LoVo (cell line): ENCODE results near the gene SNRPE.

ENCODE experiments used
- DNase-seq: peaks from one replicate; pipeline ENCODE4 v3.0.0-alpha.2; 2016; ENCODE audit warnings: low spot score

The SNRPE gene

DNA sequence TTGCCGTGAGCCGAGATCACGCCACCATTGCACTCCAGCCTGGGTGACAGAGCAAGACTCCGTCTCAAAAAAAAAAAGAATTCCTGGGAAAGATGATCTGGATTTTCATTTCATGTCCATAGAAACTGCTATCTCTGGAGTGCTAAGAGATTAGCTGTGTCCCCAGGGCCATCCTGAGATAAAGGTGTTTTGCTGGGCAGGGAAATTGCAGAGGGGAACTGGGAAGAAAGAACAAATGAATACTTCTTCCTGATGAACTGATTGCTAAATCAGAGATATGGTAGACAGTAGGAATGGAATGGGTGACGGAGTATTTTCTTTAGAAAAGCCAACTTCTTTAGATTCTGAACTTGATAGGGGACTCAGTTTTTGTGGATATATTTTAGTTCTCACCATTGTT, 19.2 kb downstream of the SNRPE start:
- DNase-seq, result no peak

DNA sequence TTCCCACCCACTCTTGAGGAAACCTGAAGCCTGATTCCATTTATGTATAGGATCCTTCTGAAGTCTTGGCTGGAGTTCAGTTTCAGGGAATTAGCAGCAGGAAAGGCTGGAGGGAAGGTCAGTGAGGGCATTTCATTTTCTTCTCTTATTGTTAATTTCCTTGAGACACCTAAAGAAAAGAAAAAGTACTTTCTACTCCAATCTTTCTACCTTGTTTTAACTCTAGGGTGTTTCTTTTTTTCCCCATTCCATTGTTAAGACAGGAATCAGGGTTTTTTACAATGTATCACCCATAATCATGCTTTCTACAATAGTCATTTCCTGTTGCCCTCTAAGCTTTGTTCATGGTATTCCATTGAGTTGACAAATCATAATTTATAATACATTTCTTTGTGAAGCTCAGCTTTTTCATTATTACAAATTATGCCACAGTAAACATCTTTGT, 27.4 kb downstream of the SNRPE start:
- peak; percentile 17 for DNase-seq

- DNase-seq, result no peak
Measured at GRCh38 chr1:203891950-203892349, 30.6 kb downstream of the SNRPE start.

DNA sequence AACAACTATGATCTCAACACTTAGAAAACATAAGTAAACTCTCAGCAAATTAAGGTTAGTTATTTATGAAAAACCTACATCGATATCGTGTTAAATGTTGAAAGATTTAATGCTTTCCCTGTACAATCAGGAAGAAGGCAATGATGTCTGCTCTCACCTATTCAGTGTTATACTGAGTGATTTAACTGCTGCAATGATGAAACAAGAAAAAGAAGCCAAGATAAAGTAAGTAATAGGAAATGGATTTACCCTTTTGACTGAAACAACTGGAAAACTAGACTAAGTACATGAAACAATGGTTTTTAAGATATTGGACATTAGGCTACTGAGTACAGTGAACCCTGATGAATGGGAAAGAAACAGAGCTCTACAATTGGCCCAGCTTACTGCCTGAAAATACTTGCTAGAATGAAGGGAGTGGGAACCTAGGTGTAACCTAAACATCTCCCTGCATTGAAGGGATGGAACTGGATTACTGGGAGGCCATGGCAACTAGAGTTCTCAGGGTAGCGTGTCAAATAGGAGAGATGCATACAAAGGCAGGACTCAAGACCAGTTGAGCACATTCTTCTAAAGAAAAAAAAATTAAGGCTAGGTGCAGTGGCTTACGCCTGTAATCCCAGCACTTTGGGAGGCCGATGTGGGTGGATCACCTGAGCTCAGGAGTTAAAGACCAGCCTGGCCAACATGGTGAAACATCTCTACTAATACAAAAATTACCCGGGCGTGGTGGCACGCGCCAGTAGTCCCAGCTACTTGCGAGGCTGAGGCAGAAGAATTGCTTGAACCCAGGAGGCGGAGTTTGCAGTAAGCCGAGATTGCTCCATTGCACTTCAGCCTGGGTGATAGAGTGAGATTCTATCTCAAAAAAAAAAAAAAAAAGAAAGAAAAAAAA, 37.3 kb downstream of the SNRPE start:
- DNase-seq, result no peak

DNA sequence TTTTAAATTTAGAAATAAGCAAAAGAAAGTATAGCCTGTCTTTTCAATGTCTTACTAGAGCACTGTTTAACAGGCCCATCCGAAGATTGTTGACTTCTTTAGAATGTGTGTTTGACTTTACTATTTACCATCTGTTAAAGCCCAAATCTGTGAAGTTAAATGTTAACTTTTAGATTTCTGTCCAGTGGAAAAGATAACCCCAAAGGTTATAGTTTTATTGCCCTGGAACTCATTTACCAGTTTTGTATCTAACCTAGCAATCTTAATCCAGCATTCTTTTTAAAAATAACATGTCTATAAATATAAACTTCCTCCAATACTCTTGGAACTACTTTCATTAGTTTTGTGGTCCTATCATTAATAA, 37.9 kb downstream of the SNRPE start:
- no peak for DNase-seq

- DNase-seq, result no peak
Measured at GRCh38 chr1:203899869-203900714, 38.7 kb downstream of the SNRPE start.

DNA sequence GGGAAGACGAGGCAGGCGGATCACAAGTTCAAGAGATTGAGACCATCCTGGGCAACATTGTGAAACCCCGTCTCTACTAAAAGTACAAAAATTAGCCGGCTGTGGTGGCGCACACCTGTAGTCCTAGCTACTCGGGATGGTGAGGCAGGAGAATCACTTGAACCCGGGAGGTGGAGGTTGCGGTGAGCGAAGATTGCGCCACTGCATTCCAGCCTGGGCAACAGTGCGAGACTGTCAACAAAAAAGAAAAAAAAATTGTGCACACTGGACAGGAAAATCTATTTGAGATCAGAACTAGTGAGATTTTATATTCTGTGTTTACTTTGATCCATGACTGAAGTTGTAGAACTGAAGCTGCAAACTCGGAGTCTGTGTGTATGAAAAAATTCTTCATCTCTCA, 40.2 kb downstream of the SNRPE start:
- no peak for DNase-seq

DNA sequence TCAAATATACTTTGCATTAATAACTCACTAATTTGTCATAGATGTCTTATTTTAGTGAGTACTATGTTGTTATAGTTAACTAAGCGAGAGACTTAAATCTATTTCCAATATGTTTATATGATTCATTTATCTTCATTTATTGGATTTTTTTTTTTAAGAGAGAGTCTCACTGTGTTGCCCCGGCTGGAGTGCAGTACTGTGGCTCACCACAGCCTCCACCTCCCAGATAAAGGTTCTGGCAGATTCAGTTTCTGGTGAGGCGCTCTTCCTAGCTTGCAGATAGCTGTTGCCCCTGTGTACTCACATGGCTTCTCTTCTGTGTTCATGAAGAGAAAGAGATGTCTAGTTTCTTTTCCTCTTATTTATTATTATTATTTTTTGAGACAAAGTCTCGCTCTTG, 43.9 kb downstream of the SNRPE start:
- no peak for DNase-seq

GRCh38 chr1:203906932-203907331, 45.5 kb downstream of the SNRPE start:
- DNase-seq, result peak; percentile 64

- DNase-seq, result no peak
Measured at GRCh38 chr1:203907901-203908300, 46.5 kb downstream of the SNRPE start.

- no peak for DNase-seq
Measured at GRCh38 chr1:203911806-203912205, 50.4 kb downstream of the SNRPE start.

GRCh38 chr1:203913073-203913521, 51.7 kb downstream of the SNRPE start:
- no peak for DNase-seq

GRCh38 chr1:203914292-203914691, 52.9 kb downstream of the SNRPE start:
- no peak for DNase-seq

DNA sequence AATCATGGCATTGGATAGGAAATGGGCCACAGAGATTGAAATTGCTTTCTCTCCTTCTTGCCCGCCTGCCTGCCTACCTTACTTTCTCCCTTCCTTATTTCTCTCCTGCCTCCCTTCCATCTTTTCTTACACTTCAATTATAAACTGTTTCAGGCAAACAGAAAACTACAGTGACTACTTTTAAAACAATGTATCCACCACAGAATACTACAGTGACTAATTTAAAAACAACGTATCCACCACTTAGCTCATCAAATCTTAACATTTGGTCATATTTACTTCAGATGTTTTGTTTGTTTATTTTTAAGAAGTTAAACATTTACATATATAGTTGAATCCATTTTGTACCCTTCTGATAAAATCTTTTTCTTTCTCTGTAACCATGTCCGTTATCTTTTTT, 54.4 kb downstream of the SNRPE start:
- no peak for DNase-seq

DNA sequence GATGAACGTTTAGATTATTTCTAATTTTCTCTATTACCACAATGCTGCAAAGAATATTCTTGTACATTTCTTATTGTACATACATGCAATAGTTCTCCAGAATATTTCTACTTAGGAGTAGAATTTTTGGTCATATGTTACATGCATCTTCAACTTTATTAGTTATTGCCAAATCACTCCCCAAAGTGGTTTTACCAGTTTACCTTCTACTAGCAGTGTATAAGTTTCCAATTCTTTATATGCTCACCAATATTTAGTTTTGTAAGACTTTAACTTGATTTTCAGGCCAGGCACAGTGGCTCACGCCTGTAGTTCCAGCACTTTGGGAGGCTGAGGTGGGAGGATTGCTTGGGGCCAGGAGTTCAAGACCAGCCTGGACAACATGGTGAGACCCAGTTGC, 55.4 kb downstream of the SNRPE start:
- no peak for DNase-seq
